Endothelial cell of umbilical vein (primary cell): Measurements from ENCODE around the gene FGF19. TPM values are rescaled to one million over a fixed set of nuclear protein-coding genes. Genes with fewer than 3 reads are reported as not detected.

Experiments used
- BruUV-seq: library from RNA; stranded (reverse); fragments of 400-500 nt; replicated peaks from 2 replicates; lab custom pipeline; 2021; lab: Mats Ljungman, UMichigan
- CTCF ChIA-PET: fragments of 300-600, 350-600 bp; sonication (Branson Sonifier 250); formaldehyde crosslinking; loops from one replicate; lab custom pipeline; 2021; ENCODE audit warnings: antibody characterized with exemption, inconsistent platforms; lab: Charles Lee
- POLR2A ChIA-PET: fragments of 300-600, 350-600 bp; sonication (Branson Sonifier 250); formaldehyde crosslinking; loops from one replicate; lab custom pipeline; 2021; ENCODE audit warnings: antibody characterized with exemption, inconsistent platforms; lab: Charles Lee
- DNase-seq: peaks from one replicate; pipeline ENCODE4 v3.0.0-alpha.2; 2011; ENCODE audit warnings: low read depth, low spot score
- FAIRE-seq: peaks from 2 replicates; lab custom pipeline; 2011; peaks lifted over from hg19 to GRCh38; lab: Jason Lieb, UNC
- H2AFZ ChIP-seq: 2 replicates; pipeline ENCODE4 v1.6.0; 2012; ENCODE audit warnings: low read depth, low read length, control low read depth, inconsistent platforms
- H3K27ac ChIP-seq: 2 replicates; pipeline ENCODE4 v1.5.1; 2011; ENCODE audit warnings: low read depth, mild to moderate bottlenecking, control low read depth, low read length, moderate library complexity; ENCODE audit not compliant: insufficient read depth
- H3K27me3 ChIP-seq, 2 experiments: 2 replicates each; pipeline versions ENCODE4 v1.6.0 to v1.6.1; 2011; ENCODE audit warnings: low read length in 2 of 2, mixed read lengths in 1 of 2; ENCODE audit not compliant: control insufficient read depth in 2 of 2, insufficient read depth in 2 of 2
- H3K36me3 ChIP-seq, 2 experiments: 2 replicates in 1 of 2; 3 replicates in 1 of 2; pipeline ENCODE4 v1.5.1; 2011; ENCODE audit warnings: low read length in 2 of 2, mild to moderate bottlenecking in 1 of 2, moderate library complexity in 1 of 2; ENCODE audit not compliant: control insufficient read depth in 2 of 2, insufficient read depth in 2 of 2; ENCODE audit errors: extremely low read depth in 1 of 2
- H3K4me1 ChIP-seq: 3 replicates; pipeline ENCODE4 v1.5.1; 2011; ENCODE audit warnings: mild to moderate bottlenecking, low read length; ENCODE audit not compliant: control insufficient read depth, insufficient read depth; ENCODE audit errors: extremely low read depth
- H3K4me2 ChIP-seq: 2 replicates; pipeline ENCODE4 v1.6.1; 2011; ENCODE audit warnings: low read length, control low read depth, mixed read lengths; ENCODE audit not compliant: insufficient read depth
- H3K4me3 ChIP-seq, 3 experiments: fragments of 200-600 bp in 1 of 3; sonication (generic), shearing (Covaris generic) in 1 of 3; replicated peaks in 1 of 3; 2 replicates each; pipeline ENCODE4 v1.5.1; 2011 to 2016; ENCODE audit warnings: control low read depth in 3 of 3, low read length in 3 of 3, mild to moderate bottlenecking in 2 of 3, inconsistent platforms in 1 of 3, low read depth in 1 of 3, moderate library complexity in 1 of 3; ENCODE audit not compliant: insufficient read depth in 1 of 3
- H3K79me2 ChIP-seq: 2 replicates; pipeline ENCODE4 v1.6.0; 2012; ENCODE audit warnings: low read length, inconsistent platforms; ENCODE audit not compliant: control insufficient read depth, insufficient read depth
- H3K9ac ChIP-seq: replicated peaks from 2 replicates; pipeline ENCODE3; 2011; ENCODE audit warnings: low read length, control low read depth; ENCODE audit not compliant: insufficient read depth; ENCODE audit errors: extremely low read depth
- H3K9me1 ChIP-seq: replicated peaks from 3 replicates; pipeline ENCODE4 v1.6.0; 2011; ENCODE audit warnings: mild to moderate bottlenecking, low read length; ENCODE audit not compliant: control insufficient read depth, insufficient read depth; ENCODE audit errors: extremely low read depth
- H3K9me3 ChIP-seq: replicated peaks from 2 replicates; pipeline ENCODE4 v1.5.1; 2012; ENCODE audit warnings: low read length, inconsistent platforms; ENCODE audit not compliant: control insufficient read depth, insufficient read depth
- H4K20me1 ChIP-seq: replicated peaks from 2 replicates; pipeline ENCODE3; 2011; ENCODE audit warnings: mild to moderate bottlenecking, low read length; ENCODE audit not compliant: control insufficient read depth, insufficient read depth; ENCODE audit errors: extremely low read depth
- CTCF ChIP-seq, 2 donors: IDR thresholded peaks; 1 replicate in 1 of 2; 2 replicates in 1 of 2; pipeline ENCODE4 v1.5.1; 2011; ENCODE audit warnings: low read length in 2 of 2, mild to moderate bottlenecking in 2 of 2, moderate library complexity in 2 of 2, control low read depth in 1 of 2, inconsistent platforms in 1 of 2, low read depth in 1 of 2; ENCODE audit not compliant: insufficient read depth in 1 of 2; ENCODE audit errors: extremely low read depth in 1 of 2
- EZH2 ChIP-seq: IDR thresholded peaks from 2 replicates; pipeline ENCODE4 v1.6.1; 2012; ENCODE audit warnings: borderline replicate concordance, low read depth, mild to moderate bottlenecking, moderate library complexity, low read length, inconsistent platforms; ENCODE audit not compliant: severe bottlenecking
- FOS ChIP-seq: IDR thresholded peaks from 2 replicates; pipeline ENCODE4 v1.6.1; 2011; ENCODE audit warnings: mild to moderate bottlenecking, low read length, moderate library complexity, borderline replicate concordance; ENCODE audit not compliant: insufficient read depth
- GATA2 ChIP-seq: IDR thresholded peaks from 2 replicates; pipeline ENCODE4 v1.7.0; 2011; ENCODE audit warnings: low read depth, mild to moderate bottlenecking, moderate library complexity, mixed read lengths, low read length; ENCODE audit not compliant: insufficient read length, insufficient read depth
- JUN ChIP-seq: IDR thresholded peaks from 2 replicates; pipeline ENCODE4 v1.6.1; 2011; ENCODE audit warnings: borderline replicate concordance, low read depth; ENCODE audit not compliant: insufficient read length, insufficient read depth
- MYC ChIP-seq: IDR thresholded peaks from one replicate; pipeline ENCODE4 v1.6.1; 2011; ENCODE audit warnings: mild to moderate bottlenecking, low read depth, low read length
- POLR2A ChIP-seq: IDR thresholded peaks from 2 replicates; pipeline ENCODE4 v1.6.1; 2012; ENCODE audit warnings: low read depth, mild to moderate bottlenecking, control low read depth, low read length
- POLR2AphosphoS5 ChIP-seq: IDR thresholded peaks from 2 replicates; pipeline ENCODE4 v1.6.1; 2012; ENCODE audit warnings: low read depth, mild to moderate bottlenecking, control low read depth, low read length, moderate library complexity; ENCODE audit not compliant: insufficient read depth
- dilution Hi-C: fragments of 300-500 bp; cut with MboI; formaldehyde crosslinking; loops from one replicate; pipeline ENCODE4 v1.15.0; 2019; ENCODE audit warnings: low sequenced_read_pairs; ENCODE audit not compliant: extremely low pct_ligation_motif_present
- intact Hi-C: fragments of 100-400 bp; cut with micrococcal nuclease; formaldehyde crosslinking; loops from one replicate; pipeline ENCODE4 v1.10.0; 2022
- polyA plus RNA-seq, 4 experiments: library from polyadenylated mRNA; depleted of rRNA in 3 of 4; stranded (reverse) in 3 of 4; unstranded in 1 of 4; fragments of >200 nt; gene quantifications; 2 replicates each; pipeline versions ENCODE4 v1.2.1 to v1.2.3, GENCODE V29; 2011 to 2012; ENCODE audit warnings: missing spikeins in 1 of 4
- total RNA-seq: library from RNA; stranded (reverse); gene quantifications from 2 replicates; pipeline ENCODE4 v1.2.3, GENCODE V29; 2021
- TF ChIP-seq, protein P1 (sequence below): IDR thresholded peaks from 2 replicates; pipeline ENCODE4 v1.6.1; 2011; ENCODE audit not compliant: insufficient read depth, insufficient read length

FGF19 gene
- total and polyA plus RNA-seq, 2 donors (not counting 3 experiments of a cell fraction or from before 2014, with no cell fraction given), result 0.03 TPM; not detected in 1

DNA sequence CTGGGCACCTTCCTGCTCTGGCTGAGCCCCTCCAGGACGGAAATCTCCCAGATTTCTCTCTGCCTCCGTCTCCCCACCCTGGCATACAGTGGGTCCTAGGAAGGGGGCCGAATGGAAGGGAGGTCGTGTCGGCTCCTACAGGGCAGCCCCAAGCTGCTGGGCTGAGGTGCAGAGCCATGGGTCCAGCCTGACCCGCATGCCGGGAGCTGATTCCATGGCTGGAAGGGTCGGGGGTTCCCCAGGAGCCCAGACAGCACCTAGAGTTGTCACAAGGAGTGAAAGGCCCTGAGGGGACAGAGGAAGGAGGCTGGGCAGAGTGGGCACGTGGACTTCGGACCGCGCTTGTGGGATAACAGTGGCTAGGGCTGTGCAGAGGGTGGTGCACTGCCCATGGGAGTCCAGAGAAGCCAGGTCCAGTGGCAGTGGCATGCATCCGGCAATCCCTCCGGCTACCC, 46.3 kb downstream of the FGF19 start:
- DNase-seq, result no peak
- Histone ChIP-seq H3K9ac (no peak overlapping the region), H3K4me1 (peaks cover 3% of the 10 kb centered on the region), H3K4me2 (no peak overlapping the region), H2AFZ (no peak overlapping the region), H3K4me3 (no peak overlapping the region), H4K20me1 (no peaks in the 10 kb centered on the region), H3K27me3 (no peaks in the 10 kb centered on the region), H3K36me3 (peaks cover 0 to 7% of the 10 kb centered on the region in 2 experiments), H3K9me3 (no peaks in the 10 kb centered on the region), H3K79me2 (no peaks in the 10 kb centered on the region), H3K27ac (no peak overlapping the region), H3K9me1 (no peaks in the 10 kb centered on the region)
- dilution Hi-C loops, result loop anchor here (25.0 kb wide), 1 partner anchor 545 kb away; no protein-coding TSS in a partner anchor
- BruUV-seq, result no TSS peak
- no peak for FAIRE-seq
- ChIA-PET CTCF (interaction anchor here (6.1 kb wide), 1 partner anchor 13 kb away, joined by 47 read pairs; no protein-coding TSS in a partner anchor), POLR2A (no interaction called here)
- no peak for TF ChIP-seq JUN
- TF ChIP-seq EZH2, result no peak
- no peak for TF ChIP-seq POLR2A
- no peak for TF ChIP-seq POLR2AphosphoS5
- intact Hi-C loops, result loop anchor here (5.0 kb wide), 1 partner anchor 555 kb away; no protein-coding TSS in a partner anchor

DNA sequence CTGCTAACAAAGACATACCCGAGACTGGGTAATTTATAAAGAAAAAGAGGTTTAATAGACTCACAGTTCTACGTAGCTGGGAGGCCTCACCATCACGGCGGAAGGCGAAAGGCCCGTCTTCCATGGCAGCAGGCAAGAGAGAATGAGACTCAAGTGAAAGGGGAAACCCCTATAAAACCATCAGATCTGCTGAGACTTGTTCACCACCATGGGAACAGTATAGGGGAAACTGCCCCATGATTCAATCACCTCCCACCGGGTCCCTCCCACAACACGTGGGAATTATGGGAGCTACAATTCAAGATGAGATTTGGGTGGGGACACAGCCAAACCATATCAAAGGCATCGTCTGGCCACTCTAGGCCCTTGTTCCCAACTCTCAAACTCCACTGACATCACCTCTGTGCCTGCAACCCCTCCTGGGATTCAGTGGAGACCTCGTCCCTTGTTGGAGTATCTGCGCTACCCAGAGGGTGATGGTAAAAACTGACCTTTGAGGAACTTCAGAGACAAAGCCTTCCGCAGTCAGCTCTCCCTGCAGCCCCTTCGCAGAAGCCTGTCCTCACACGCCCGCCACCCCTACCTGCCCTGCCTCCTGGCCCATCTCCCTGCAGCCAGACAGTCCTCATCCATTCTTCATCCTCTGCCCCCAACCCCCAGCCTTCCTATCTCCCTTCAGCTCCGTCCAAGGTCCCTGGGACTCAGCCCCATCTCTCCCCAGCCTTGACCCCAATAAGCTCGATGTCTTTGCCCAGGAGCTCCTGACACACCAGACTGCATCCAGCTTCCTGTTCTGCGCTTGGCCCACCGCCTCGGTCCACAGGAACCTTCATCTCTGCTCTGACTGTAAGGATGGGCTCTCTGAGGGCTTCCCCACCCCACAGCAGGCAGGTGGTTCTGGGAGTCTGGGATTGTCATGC, 47.0 kb downstream of the FGF19 start:
- FAIRE-seq, result no peak
- ChIA-PET CTCF (interaction anchor here (6.1 kb wide), 1 partner anchor 14 kb away, joined by 47 read pairs; no protein-coding TSS in a partner anchor), POLR2A (no interaction called here)
- no peaks in the 10 kb centered on the region for H3K9me1 ChIP-seq
- H3K79me2 ChIP-seq, result no peaks in the 10 kb centered on the region
- intact Hi-C loops (loop anchor here (5.0 kb wide), 1 partner anchor 554 kb away; no protein-coding TSS in a partner anchor), dilution Hi-C loops (loop anchor here (25.0 kb wide), 1 partner anchor 544 kb away; no protein-coding TSS in a partner anchor)
- no peak overlapping the region for H2AFZ ChIP-seq
- H4K20me1 ChIP-seq, result no peaks in the 10 kb centered on the region
- no peak overlapping the region for H3K4me3 ChIP-seq
- H3K9me3 ChIP-seq, result no peaks in the 10 kb centered on the region
- TF ChIP-seq POLR2AphosphoS5 (no peak), CTCF (IDR thresholded peaks at IDR 0.05; ENCODE audit: extremely low read depth in 1 of 2, insufficient read depth in 1 of 2, low read depth in 1 of 2, low read length in 2 of 2) (no peak), FOS (no peak), MYC (no peak), POLR2A (no peak), JUN (no peak), GATA2 (no peak), EZH2 (no peak)
- TF ChIP-seq, protein P1, sequence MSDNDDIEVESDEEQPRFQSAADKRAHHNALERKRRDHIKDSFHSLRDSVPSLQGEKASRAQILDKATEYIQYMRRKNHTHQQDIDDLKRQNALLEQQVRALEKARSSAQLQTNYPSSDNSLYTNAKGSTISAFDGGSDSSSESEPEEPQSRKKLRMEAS, result no peak
- no peak overlapping the region for H3K9ac ChIP-seq
- no peak for DNase-seq
- no TSS peak for BruUV-seq
- peaks cover 5 to 11% of the 10 kb centered on the region in 2 experiments for H3K36me3 ChIP-seq
- H3K27ac ChIP-seq, result no peak overlapping the region
- peaks cover 3% of the 10 kb centered on the region for H3K4me1 ChIP-seq
- H3K27me3 ChIP-seq, result no peaks in the 10 kb centered on the region
- no peak overlapping the region for H3K4me2 ChIP-seq
